Loucy (cell line): ENCODE measurements around the gene RFESD.

ENCODE experiments used
- H2AFZ ChIP-seq: fragments of 200-600 bp; sonication (generic); 2 replicates; pipeline ENCODE4 v1.6.0; 2016; ENCODE audit warnings: antibody characterized with exemption, mild to moderate bottlenecking, low read length, moderate library complexity
- H3F3A ChIP-seq: fragments of 200-600 bp; 2 replicates; pipeline ENCODE4 v1.6.0; 2016; ENCODE audit warnings: antibody characterized with exemption, low read depth, mild to moderate bottlenecking
- H3K27me3 ChIP-seq: fragments of 200-600 bp; sonication (generic); 2 replicates; pipeline ENCODE4 v1.6.1; 2014; ENCODE audit warnings: low read length, mild to moderate bottlenecking; ENCODE audit not compliant: insufficient read depth, poor library complexity, severe bottlenecking
- H3K36me3 ChIP-seq: fragments of 200-600 bp; sonication (generic); 2 replicates; pipeline ENCODE4 v1.6.1; 2016; ENCODE audit warnings: low read length; ENCODE audit not compliant: insufficient read depth
- H3K4me1 ChIP-seq: fragments of 200-600 bp; sonication (generic); 2 replicates; pipeline ENCODE4 v1.5.1; 2014; ENCODE audit warnings: low read length, mild to moderate bottlenecking; ENCODE audit not compliant: insufficient read depth, poor library complexity, severe bottlenecking
- H3K4me2 ChIP-seq: fragments of 200-600 bp; sonication (generic); 2 replicates; pipeline ENCODE4 v1.6.0; 2014; ENCODE audit warnings: antibody characterized with exemption, low read length, low read depth, mild to moderate bottlenecking; ENCODE audit not compliant: poor library complexity, severe bottlenecking
- H3K4me3 ChIP-seq: fragments of 200-600 bp; sonication (generic); 2 replicates; pipeline ENCODE4 v1.5.1; 2014; ENCODE audit warnings: low read length, mild to moderate bottlenecking, mixed read lengths; ENCODE audit not compliant: poor library complexity, severe bottlenecking
- H3K79me2 ChIP-seq: fragments of 200-600 bp; sonication (generic); 2 replicates; pipeline ENCODE4 v1.6.1; 2014; ENCODE audit warnings: low read length; ENCODE audit not compliant: insufficient read depth
- H3K9ac ChIP-seq: fragments of 200-600 bp; sonication (generic); 2 replicates; pipeline ENCODE4 v1.6.0; 2014; ENCODE audit warnings: mild to moderate bottlenecking, low read depth, low read length, moderate library complexity; ENCODE audit not compliant: poor library complexity, severe bottlenecking
- H3K9me2 ChIP-seq: fragments of 200-600 bp; sonication (generic); replicated peaks from 2 replicates; pipeline ENCODE4 v1.6.1; 2016; ENCODE audit warnings: low read depth, low read length, mixed read lengths
- H3K9me3 ChIP-seq: fragments of 200-600 bp; sonication (generic); 2 replicates; pipeline ENCODE4 v1.6.1; 2014; ENCODE audit warnings: mild to moderate bottlenecking, antibody characterized with exemption, low read length, low read depth; ENCODE audit not compliant: insufficient read depth
- H4K20me1 ChIP-seq: fragments of 200-600 bp; sonication (generic); 2 replicates; pipeline ENCODE4 v1.6.0; 2014; ENCODE audit warnings: antibody characterized with exemption, low read length, mild to moderate bottlenecking; ENCODE audit not compliant: insufficient read depth, poor library complexity, severe bottlenecking
- EZH2phosphoT487 ChIP-seq: fragments of 200-600 bp; IDR thresholded peaks from 2 replicates; pipeline ENCODE4 v1.6.1; 2018; ENCODE audit warnings: antibody characterized with exemption, mild to moderate bottlenecking, moderate library complexity, borderline replicate concordance
- TF ChIP-seq, protein P1 (sequence below): fragments of 200-600 bp; sonication (generic); conservative IDR thresholded peaks from 2 replicates; pipeline ENCODE4 v1.5.1; 2014; ENCODE audit warnings: mild to moderate bottlenecking, antibody characterized with exemption, low read length

The RFESD gene

DNA sequence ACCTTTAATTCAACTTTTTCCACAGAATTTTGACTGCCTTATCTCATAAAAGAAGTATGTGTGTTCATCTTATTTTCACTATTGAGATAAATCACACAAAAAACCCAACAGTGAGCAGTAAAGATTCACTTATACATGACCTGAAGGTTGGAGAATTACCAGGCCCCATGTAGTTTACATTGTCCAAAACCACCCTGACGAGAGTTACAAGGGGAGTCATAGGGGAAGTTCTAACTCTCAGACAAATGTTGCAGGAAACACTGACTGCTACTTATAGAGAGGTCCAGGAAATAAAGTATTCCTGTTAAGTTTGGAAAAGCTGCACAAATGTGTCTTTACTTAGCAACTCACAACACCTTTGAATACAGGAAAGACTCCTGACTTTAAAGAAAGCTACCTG lies 22.2 kb downstream of the RFESD start:
- H3K4me3 ChIP-seq = no peak overlapping the region
- TF ChIP-seq, protein P1, sequence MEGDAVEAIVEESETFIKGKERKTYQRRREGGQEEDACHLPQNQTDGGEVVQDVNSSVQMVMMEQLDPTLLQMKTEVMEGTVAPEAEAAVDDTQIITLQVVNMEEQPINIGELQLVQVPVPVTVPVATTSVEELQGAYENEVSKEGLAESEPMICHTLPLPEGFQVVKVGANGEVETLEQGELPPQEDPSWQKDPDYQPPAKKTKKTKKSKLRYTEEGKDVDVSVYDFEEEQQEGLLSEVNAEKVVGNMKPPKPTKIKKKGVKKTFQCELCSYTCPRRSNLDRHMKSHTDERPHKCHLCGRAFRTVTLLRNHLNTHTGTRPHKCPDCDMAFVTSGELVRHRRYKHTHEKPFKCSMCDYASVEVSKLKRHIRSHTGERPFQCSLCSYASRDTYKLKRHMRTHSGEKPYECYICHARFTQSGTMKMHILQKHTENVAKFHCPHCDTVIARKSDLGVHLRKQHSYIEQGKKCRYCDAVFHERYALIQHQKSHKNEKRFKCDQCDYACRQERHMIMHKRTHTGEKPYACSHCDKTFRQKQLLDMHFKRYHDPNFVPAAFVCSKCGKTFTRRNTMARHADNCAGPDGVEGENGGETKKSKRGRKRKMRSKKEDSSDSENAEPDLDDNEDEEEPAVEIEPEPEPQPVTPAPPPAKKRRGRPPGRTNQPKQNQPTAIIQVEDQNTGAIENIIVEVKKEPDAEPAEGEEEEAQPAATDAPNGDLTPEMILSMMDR = no peak
- TF ChIP-seq EZH2phosphoT487 = no peak
- H3K4me1 ChIP-seq = peaks cover 25% of the 10 kb centered on the region
- H3K36me3 ChIP-seq = no peaks in the 10 kb centered on the region
- H4K20me1 ChIP-seq = no peaks in the 10 kb centered on the region
- H3K4me2 ChIP-seq = no peak overlapping the region
- H2AFZ ChIP-seq = peak overlapping the region; percentile 47
- no peaks in the 10 kb centered on the region for H3K79me2 ChIP-seq
- H3F3A ChIP-seq = no peaks in the 10 kb centered on the region
- H3K9me3 ChIP-seq = no peaks in the 10 kb centered on the region
- no peaks in the 10 kb centered on the region for H3K27me3 ChIP-seq
- no peak overlapping the region for H3K9ac ChIP-seq
- H3K9me2 ChIP-seq = no peaks in the 10 kb centered on the region

GRCh38 chr5:95669540-95669939 lies 23.0 kb downstream of the RFESD start:
- Histone ChIP-seq H4K20me1 (no peaks in the 10 kb centered on the region), H3K4me2 (no peak overlapping the region), H3F3A (no peaks in the 10 kb centered on the region), H3K27me3 (no peaks in the 10 kb centered on the region), H3K9ac (no peak overlapping the region), H3K36me3 (no peaks in the 10 kb centered on the region), H3K4me1 (peaks cover 21% of the 10 kb centered on the region), H3K79me2 (no peaks in the 10 kb centered on the region), H3K4me3 (no peak overlapping the region), H2AFZ (peak overlapping the region; percentile 47; the same call in 1 of the 2 replicates), H3K9me3 (no peaks in the 10 kb centered on the region), H3K9me2 (no peaks in the 10 kb centered on the region)
- TF ChIP-seq, protein P1 = no peak
- TF ChIP-seq EZH2phosphoT487 = no peak

DNA sequence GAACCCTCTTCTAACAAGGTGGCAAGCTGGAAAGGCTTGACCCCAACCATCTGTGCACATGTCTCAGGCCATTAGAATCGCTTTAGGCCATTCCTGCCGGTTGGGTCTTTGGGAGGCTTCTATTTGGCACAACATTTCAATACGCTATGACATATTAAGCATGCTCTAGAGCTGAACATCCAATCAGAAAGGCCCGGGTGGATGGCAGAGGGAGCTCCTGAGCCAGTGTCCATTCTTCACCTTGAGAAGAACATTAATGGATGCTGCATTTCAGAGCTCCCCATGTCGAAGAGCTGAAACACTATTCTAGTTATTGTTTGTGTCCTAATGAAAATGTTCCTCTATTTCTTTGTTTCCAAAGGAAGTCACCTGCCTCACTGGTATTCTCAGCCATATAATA lies 23.4 kb downstream of the RFESD start:
- H3K79me2 ChIP-seq = no peaks in the 10 kb centered on the region
- H3K36me3 ChIP-seq = no peaks in the 10 kb centered on the region
- H3F3A ChIP-seq = no peaks in the 10 kb centered on the region
- H3K9me3 ChIP-seq = no peaks in the 10 kb centered on the region
- H3K27me3 ChIP-seq = no peaks in the 10 kb centered on the region
- TF ChIP-seq EZH2phosphoT487 = no peak
- TF ChIP-seq, protein P1 = no peak
- H3K9me2 ChIP-seq = no peaks in the 10 kb centered on the region
- no peak overlapping the region for H3K4me2 ChIP-seq
- no peak overlapping the region for H3K9ac ChIP-seq
- H2AFZ ChIP-seq = 0 out of 2 replicates have a peak overlapping the region, but pooled peaks have one; percentile 47
- H3K4me1 ChIP-seq = peaks cover 18% of the 10 kb centered on the region
- no peaks in the 10 kb centered on the region for H4K20me1 ChIP-seq
- H3K4me3 ChIP-seq = no peak overlapping the region
